Measurements from ENCODE around the gene IYD.
"Not testable (repeated sequence)": the region's sequence is repeated elsewhere in the genome, so short reads cannot be mapped to it uniquely, and the experiment has no call there.

Gene IYD

GRCh38 chr6:150352321-150353296, 16.2 kb upstream of the IYD start:
- no peak for DNase-seq (ENCODE audit: low read depth, low spot score)

GRCh38 chr6:150353445-150353844, 15.4 kb upstream of the IYD start:
- DNase-seq (ENCODE audit: low read depth, low spot score), result no peak

GRCh38 chr6:150354754-150355571, 13.8 kb upstream of the IYD start:
- no peak for DNase-seq (ENCODE audit: low read depth, low spot score)

- DNase-seq (ENCODE audit: low read depth, low spot score), result no peak
Observed at GRCh38 chr6:150355932-150356331, 12.9 kb upstream of the IYD start.

GRCh38 chr6:150361876-150362275, 6.9 kb upstream of the IYD start:
- DNase-seq (ENCODE audit: low read depth, low spot score), result no peak

- no peak for DNase-seq (ENCODE audit: low read depth, low spot score)
Observed at GRCh38 chr6:150363733-150364132, 5.1 kb upstream of the IYD start.

- no peak for DNase-seq (ENCODE audit: low read depth, low spot score)
Observed at GRCh38 chr6:150366118-150366778, 2.6 kb upstream of the IYD start.

GRCh38 chr6:150369408-150369807, 596 bp downstream of the IYD start:
- DNase-seq (ENCODE audit: low read depth, low spot score), result no peak

- DNase-seq (ENCODE audit: low read depth, low spot score), result no peak
Observed at GRCh38 chr6:150370112-150370511, 1.3 kb downstream of the IYD start.

GRCh38 chr6:150371356-150371755, 2.5 kb downstream of the IYD start:
- no peak for DNase-seq (ENCODE audit: low read depth, low spot score)

- no peak for DNase-seq (ENCODE audit: low read depth, low spot score)
Observed at GRCh38 chr6:150372051-150372450, 3.2 kb downstream of the IYD start.

- DNase-seq (ENCODE audit: low read depth, low spot score), result no peak
Observed at GRCh38 chr6:150373260-150373701, 4.5 kb downstream of the IYD start.

GRCh38 chr6:150374346-150374745, 5.5 kb downstream of the IYD start:
- DNase-seq (ENCODE audit: low read depth, low spot score), result not testable (repeated sequence)

GRCh38 chr6:150377211-150377781, 8.5 kb downstream of the IYD start:
- DNase-seq (ENCODE audit: low read depth, low spot score), result no peak

GRCh38 chr6:150380256-150380655, 11.4 kb downstream of the IYD start:
- DNase-seq (ENCODE audit: low read depth, low spot score), result no peak

- DNase-seq (ENCODE audit: low read depth, low spot score), result no peak
Observed at GRCh38 chr6:150382171-150382570, 13.4 kb downstream of the IYD start.

- DNase-seq (ENCODE audit: low read depth, low spot score), result no peak
Observed at GRCh38 chr6:150391414-150391813, 22.6 kb downstream of the IYD start.

GRCh38 chr6:150391890-150392289, 23.1 kb downstream of the IYD start:
- no peak for DNase-seq (ENCODE audit: low read depth, low spot score)

GRCh38 chr6:150392452-150393220, 23.8 kb downstream of the IYD start:
- DNase-seq (ENCODE audit: low read depth, low spot score), result no peak

GRCh38 chr6:150394053-150394898, 25.5 kb downstream of the IYD start:
- DNase-seq (ENCODE audit: low read depth, low spot score), result no peak
